Stimulated activated CD4-positive, alpha-beta T cell treated with anti-CD3 and anti-CD28 coated beads, TNF-alpha, amount 100 ng/mL, for 48 hours (primary cell): ENCODE data around the gene MGAT5.

ENCODE experiments used
- DNase-seq, 3 donors: peaks; one replicate each; pipeline ENCODE4 v3.0.0-alpha.2; 2020; ENCODE audit warnings: low read depth in 3 of 3

The MGAT5 gene

GRCh38 chr2:134304394-134305108 lies 50.7 kb downstream of the MGAT5 start:
- no peak for DNase-seq

- DNase-seq: no peak
Observed at GRCh38 chr2:134305109-134305491, 51.2 kb downstream of the MGAT5 start.

GRCh38 chr2:134306521-134306920 lies 52.6 kb downstream of the MGAT5 start:
- DNase-seq: no peak

GRCh38 chr2:134307334-134307733 lies 53.5 kb downstream of the MGAT5 start:
- DNase-seq: no peak

- DNase-seq: no peak
Observed at GRCh38 chr2:134308474-134309385, 54.9 kb downstream of the MGAT5 start.

- DNase-seq: no peak
Observed at GRCh38 chr2:134310107-134311079, 56.5 kb downstream of the MGAT5 start.

- DNase-seq: no peak
Observed at GRCh38 chr2:134312482-134312881, 58.6 kb downstream of the MGAT5 start.

- no peak for DNase-seq
Observed at GRCh38 chr2:134314202-134314601, 60.3 kb downstream of the MGAT5 start.

- no peak for DNase-seq
Observed at GRCh38 chr2:134314681-134315368, 61.0 kb downstream of the MGAT5 start.

- no peak for DNase-seq
Observed at GRCh38 chr2:134315471-134315870, 61.6 kb downstream of the MGAT5 start.

GRCh38 chr2:134319596-134320254 lies 65.9 kb downstream of the MGAT5 start:
- no peak for DNase-seq

GRCh38 chr2:134320930-134321329 lies 67.1 kb downstream of the MGAT5 start:
- no peak for DNase-seq

GRCh38 chr2:134323777-134324176 lies 69.9 kb downstream of the MGAT5 start:
- no peak for DNase-seq

GRCh38 chr2:134324430-134324829 lies 70.6 kb downstream of the MGAT5 start:
- no peak for DNase-seq

GRCh38 chr2:134324947-134325346 lies 71.1 kb downstream of the MGAT5 start:
- DNase-seq: no peak

GRCh38 chr2:134325696-134326095 lies 71.8 kb downstream of the MGAT5 start:
- no peak for DNase-seq

GRCh38 chr2:134327367-134327766 lies 73.5 kb downstream of the MGAT5 start:
- no peak for DNase-seq

GRCh38 chr2:134331081-134331480 lies 77.2 kb downstream of the MGAT5 start:
- no peak for DNase-seq

GRCh38 chr2:134333646-134334189 lies 79.8 kb downstream of the MGAT5 start:
- DNase-seq: no peak
